Hematopoietic multipotent progenitor cell treated with erythropoietin and hydrocortisone succinate and interleukin-3 and kit ligand, for 15 days (in vitro differentiated cells): ENCODE measurements around the gene TCP11.

Source experiments
- DNase-seq: peaks from one replicate; pipeline ENCODE4 v3.0.0-alpha.2; 2015; ENCODE audit warnings: low spot score

TCP11 gene

GRCh38 chr6:35092362-35093117 is 48.6 kb downstream of the TCP11 start:
- no peak for DNase-seq

GRCh38 chr6:35091346-35092083 is 49.6 kb downstream of the TCP11 start:
- DNase-seq: no peak

GRCh38 chr6:35090734-35091133 is 50.4 kb downstream of the TCP11 start:
- no peak for DNase-seq

- DNase-seq: no peak
Measured at GRCh38 chr6:35089935-35090505, 51.1 kb downstream of the TCP11 start.

- DNase-seq: no peak
Measured at GRCh38 chr6:35089216-35089934, 51.8 kb downstream of the TCP11 start.

GRCh38 chr6:35088281-35089215 is 52.6 kb downstream of the TCP11 start:
- no peak for DNase-seq

- no peak for DNase-seq
Measured at GRCh38 chr6:35087361-35088280, 53.5 kb downstream of the TCP11 start.

- no peak for DNase-seq
Measured at GRCh38 chr6:35086636-35087360, 54.3 kb downstream of the TCP11 start.

- no peak for DNase-seq
Measured at GRCh38 chr6:35086282-35086632, 54.9 kb downstream of the TCP11 start.

- DNase-seq: no peak
Measured at GRCh38 chr6:35085359-35086281, 55.5 kb downstream of the TCP11 start.

- DNase-seq: no peak
Measured at GRCh38 chr6:35084511-35085203, 56.5 kb downstream of the TCP11 start.

GRCh38 chr6:35084041-35084491 is 57.1 kb downstream of the TCP11 start:
- no peak for DNase-seq

GRCh38 chr6:35083507-35083906 is 57.6 kb downstream of the TCP11 start:
- no peak for DNase-seq

GRCh38 chr6:35082733-35083403 is 58.3 kb downstream of the TCP11 start:
- no peak for DNase-seq

- no peak for DNase-seq
Measured at GRCh38 chr6:35082046-35082732, 59.0 kb downstream of the TCP11 start.

GRCh38 chr6:35081426-35081851 is 59.7 kb downstream of the TCP11 start:
- DNase-seq: no peak
